GM12875 (cell line): ENCODE measurements around the gene SMAP1.

Source experiments
- H3K4me3 ChIP-seq: one replicate; pipeline ENCODE4 v1.5.1; 2011; ENCODE audit warnings: low read depth, low read length, control low read depth
- CTCF ChIP-seq: IDR thresholded peaks from 2 replicates; pipeline ENCODE4 v1.5.1; 2011; ENCODE audit warnings: low read depth, mild to moderate bottlenecking, control low read depth, inconsistent platforms, low read length, moderate library complexity, borderline replicate concordance; ENCODE audit not compliant: insufficient read depth

Gene SMAP1

GRCh38 chr6:70667711-70668498 lies at the start of gene SMAP1:
SMAP1 (plus strand) TSS chr6:70667883; CDS start chr6:70668024, 141 bp downstream.
- 0 out of 2 replicates have a peak, but pooled peaks have one; percentile 8 for TF ChIP-seq CTCF
- H3K4me3 ChIP-seq: peak within 1 kb of the TSS; percentile 68

GRCh38 chr6:70620746-70621145 lies 46.9 kb upstream of the SMAP1 start:
- TF ChIP-seq CTCF: no peak

GRCh38 chr6:70622461-70622860 lies 45.2 kb upstream of the SMAP1 start:
- no peak overlapping the region for H3K4me3 ChIP-seq
- TF ChIP-seq CTCF: no peak

More at GRCh38 chr6:70620746-70621145, 46.9 kb upstream of the SMAP1 start:
- H3K4me3 ChIP-seq: no peak overlapping the region

GRCh38 chr6:70625436-70625835 lies 42.2 kb upstream of the SMAP1 start:
- TF ChIP-seq CTCF: no peak
- H3K4me3 ChIP-seq: no peak overlapping the region

- TF ChIP-seq CTCF: no peak
- H3K4me3 ChIP-seq: no peak overlapping the region
Measured at GRCh38 chr6:70627500-70628254, 40.0 kb upstream of the SMAP1 start.

GRCh38 chr6:70629929-70630328 lies 37.8 kb upstream of the SMAP1 start:
- H3K4me3 ChIP-seq: no peak overlapping the region
- no peak for TF ChIP-seq CTCF
